Chondrocyte (in vitro differentiated cells): ENCODE data around the gene DAB2IP. TPM values are rescaled to one million over a fixed set of nuclear protein-coding genes. Genes with fewer than 3 reads are reported as not detected.

Experiments
- DNase-seq: peaks from one replicate; pipeline ENCODE4 v3.0.0; 2021; ENCODE audit warnings: mixed read lengths, low spot score
- H3K27ac Mint-ChIP-seq: one replicate; pipeline ENCODE4 v1.8.0; 2021; ENCODE audit warnings: mild to moderate bottlenecking, moderate library complexity, mixed read lengths; ENCODE audit not compliant: unreplicated experiment
- H3K27me3 Mint-ChIP-seq: 2 replicates; pipeline ENCODE4 v1.8.0; 2021; ENCODE audit warnings: low read depth, mixed read lengths
- H3K36me3 Mint-ChIP-seq: 2 replicates; pipeline ENCODE4 v1.8.0; 2021; ENCODE audit warnings: low read depth, mixed read lengths
- H3K4me1 Mint-ChIP-seq: 2 replicates; pipeline ENCODE4 v1.8.0; 2021; ENCODE audit warnings: low read depth, mild to moderate bottlenecking, mixed read lengths
- H3K4me3 Mint-ChIP-seq: one replicate; pipeline ENCODE4 v1.8.0; 2021; ENCODE audit warnings: mild to moderate bottlenecking, moderate library complexity, mixed read lengths; ENCODE audit not compliant: unreplicated experiment
- H3K9me3 Mint-ChIP-seq: 2 replicates; pipeline ENCODE4 v1.8.0; 2021; ENCODE audit warnings: low read depth, mixed read lengths
- CTCF ChIP-seq: fragments of 200-600 bp; sonication (generic); IDR thresholded peaks from 2 replicates; pipeline ENCODE4 v1.5.0; 2021; ENCODE audit warnings: antibody characterized with exemption, mild to moderate bottlenecking, moderate library complexity
- total RNA-seq: library from RNA; stranded (reverse); gene quantifications from 3 replicates; pipeline ENCODE4 v1.2.1, GENCODE V29; 2021

Gene DAB2IP
- total RNA-seq, 1 donor from 2014 or later, result 58.5 TPM

- peak; percentile 92 for DNase-seq
- Mint-ChIP-seq H3K4me1 (peaks cover 25% of the 10 kb centered on the region), H3K27ac (peak overlapping the region; percentile 41), H3K36me3 (no peaks in the 10 kb centered on the region), H3K27me3 (no peaks in the 10 kb centered on the region), H3K4me3 (peak overlapping the region; percentile 62), H3K9me3 (no peaks in the 10 kb centered on the region)
- TF ChIP-seq CTCF, result no peak
Measured at GRCh38 chr9:121650217-121651007, 1.0 kb upstream of the DAB2IP start.

- no peak for DNase-seq
- TF ChIP-seq CTCF, result no peak
- Mint-ChIP-seq H3K9me3 (no peaks in the 10 kb centered on the region), H3K27ac (no peak overlapping the region), H3K36me3 (no peaks in the 10 kb centered on the region), H3K4me1 (peaks cover 25% of the 10 kb centered on the region), H3K4me3 (peak overlapping the region; percentile 62), H3K27me3 (no peaks in the 10 kb centered on the region)
Measured at GRCh38 chr9:121651008-121651294, 483 bp upstream of the DAB2IP start.

- H3K4me1 Mint-ChIP-seq, result peaks cover 25% of the 10 kb centered on the region
- TF ChIP-seq CTCF, result no peak
- no peaks in the 10 kb centered on the region for H3K27me3 Mint-ChIP-seq
- peak; percentile 52 for DNase-seq
- H3K27ac Mint-ChIP-seq, result peak overlapping the region; percentile 82
- peaks cover 2% of the 10 kb centered on the region for H3K36me3 Mint-ChIP-seq
- no peaks in the 10 kb centered on the region for H3K9me3 Mint-ChIP-seq
- peak overlapping the region; percentile 87 for H3K4me3 Mint-ChIP-seq
Measured at GRCh38 chr9:121652021-121652837, 795 bp downstream of the DAB2IP start.

GRCh38 chr9:121652838-121653231 lies 1.4 kb downstream of the DAB2IP start:
- peak overlapping the region; percentile 82 for H3K27ac Mint-ChIP-seq
- H3K4me3 Mint-ChIP-seq, result peak overlapping the region; percentile 87
- DNase-seq, result no peak
- H3K36me3 Mint-ChIP-seq, result peaks cover 2% of the 10 kb centered on the region
- no peaks in the 10 kb centered on the region for H3K27me3 Mint-ChIP-seq
- H3K9me3 Mint-ChIP-seq, result no peaks in the 10 kb centered on the region
- no peak for TF ChIP-seq CTCF
- H3K4me1 Mint-ChIP-seq, result peaks cover 27% of the 10 kb centered on the region

GRCh38 chr9:121654499-121655140 lies 3.2 kb downstream of the DAB2IP start:
- Mint-ChIP-seq H3K36me3 (peaks cover 2% of the 10 kb centered on the region), H3K4me3 (no peak overlapping the region), H3K27ac (no peak overlapping the region), H3K4me1 (peaks cover 31% of the 10 kb centered on the region), H3K27me3 (no peaks in the 10 kb centered on the region), H3K9me3 (no peaks in the 10 kb centered on the region)
- DNase-seq, result peak; percentile 50
- TF ChIP-seq CTCF, result no peak
